Motor neuron (in vitro differentiated cells): ENCODE measurements around the gene SMARCA2. TPM values are rescaled to one million over a fixed set of nuclear protein-coding genes. Genes with fewer than 3 reads are reported as not detected.

Experiments used
- ATAC-seq, 8 experiments: fragments of 200-7000 bp; cut with Tn5 transposase; replicated peaks in 6 of 8; 2 replicates each; pipeline ENCODE4 v1.8.0; 2021; ENCODE audit warnings: mild to moderate bottlenecking in 8 of 8, moderate library complexity in 8 of 8
- H3K27ac ChIP-seq, 2 donors: fragments of 250-450 bp; sonication (Bioruptor Pico); 2 replicates each; pipeline ENCODE4 v1.9.0; 2021; ENCODE audit warnings: antibody characterized with exemption in 2 of 2, mild to moderate bottlenecking in 2 of 2, moderate library complexity in 1 of 2
- H3K4me1 ChIP-seq, 2 donors: fragments of 250-450 bp; sonication (Bioruptor Pico); replicated peaks in 1 of 2; 2 replicates each; pipeline ENCODE4 v1.6.1; 2021; ENCODE audit warnings: antibody characterized with exemption in 2 of 2, mild to moderate bottlenecking in 2 of 2, moderate library complexity in 1 of 2
- H3K4me3 ChIP-seq, 5 donors: fragments of 250-450 bp; sonication (Bioruptor Pico); 2 replicates each; pipeline ENCODE4 v1.9.0; 2021; ENCODE audit warnings: antibody characterized with exemption in 5 of 5, mild to moderate bottlenecking in 5 of 5, moderate library complexity in 4 of 5
- WGBS, 10 experiments: fragments of 450-650 bp; shearing (Covaris generic); methylation state at CpG; one replicate each; pipeline ENCODE4 v1.0.0; 2022; 5-methylcytosine and 5-hydroxymethylcytosine counted together
- in situ Hi-C, 9 experiments: fragments of 400-800 bp; cut with MboI; loops; one replicate each; pipeline ENCODE4 v1.15.0; 2021; ENCODE audit warnings: low sequenced_read_pairs in 9 of 9, low pct_unique_long_range_greater_than_20kb in 2 of 9; ENCODE audit not compliant: unreplicated experiment in 9 of 9
- total RNA-seq, 8 experiments: library from RNA; unstranded; fragments of 300-600 nt; gene quantifications; 2 replicates each; pipeline versions ENCODE4 v1.2.3 to v1.2.4, GENCODE V29; 2022

The SMARCA2 gene
- total RNA-seq, 8 experiments from 2014 or later, result 16.7 to 217 (median 66.6) TPM

DNA sequence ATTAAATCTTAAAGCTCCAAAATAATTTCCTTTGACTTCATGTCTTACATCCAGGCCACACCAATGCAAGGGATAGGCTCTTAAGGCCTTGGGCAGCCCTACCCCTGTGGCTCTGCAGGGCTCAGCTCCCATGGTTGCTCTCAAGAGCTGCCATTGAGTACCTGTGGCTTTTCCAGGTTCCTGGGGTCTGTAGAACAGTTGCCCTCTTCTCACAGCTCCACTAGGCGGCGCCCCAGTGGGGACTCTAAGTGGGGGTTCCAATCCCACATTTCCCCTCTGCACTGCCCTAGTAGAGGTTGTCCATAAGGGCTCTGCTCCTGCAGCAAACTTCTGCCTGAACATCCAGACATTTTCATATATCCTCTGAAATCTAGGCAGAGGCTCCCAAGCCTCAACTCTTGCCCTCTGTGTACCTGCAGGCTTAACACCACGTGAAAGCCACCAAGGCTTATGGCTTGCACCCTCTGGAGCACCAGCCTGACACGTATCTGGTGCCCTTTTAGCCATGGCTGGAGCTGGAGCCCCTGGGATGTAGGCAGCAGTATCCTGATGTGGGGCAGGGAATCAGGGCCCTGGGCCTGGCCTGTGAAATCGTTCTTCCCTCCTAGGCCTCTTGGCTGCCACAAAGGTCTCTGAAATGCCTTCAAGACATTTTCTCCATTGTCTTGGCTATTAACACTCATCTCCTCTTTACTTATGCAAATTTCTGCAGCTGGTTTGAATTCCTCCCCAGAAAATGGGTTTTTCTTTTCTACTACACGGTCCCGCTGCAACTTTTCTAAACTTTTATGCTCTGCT lies 185.1 kb downstream of the SMARCA2 start:
- ATAC-seq, result peak in 1 of 8 experiments; percentile 59
- Histone ChIP-seq H3K4me1 (no peaks in the 10 kb centered on the region), H3K4me3 (no peak overlapping the region), H3K27ac (no peak overlapping the region)
- 16 to 96% (median 78%) methylated on average over 3 to 5 of the region's 7 CpGs; no CpG with 5 or more reads in 3 of the 10 experiments for WGBS, 10 experiments
- in situ Hi-C loops, result no loop called here

DNA sequence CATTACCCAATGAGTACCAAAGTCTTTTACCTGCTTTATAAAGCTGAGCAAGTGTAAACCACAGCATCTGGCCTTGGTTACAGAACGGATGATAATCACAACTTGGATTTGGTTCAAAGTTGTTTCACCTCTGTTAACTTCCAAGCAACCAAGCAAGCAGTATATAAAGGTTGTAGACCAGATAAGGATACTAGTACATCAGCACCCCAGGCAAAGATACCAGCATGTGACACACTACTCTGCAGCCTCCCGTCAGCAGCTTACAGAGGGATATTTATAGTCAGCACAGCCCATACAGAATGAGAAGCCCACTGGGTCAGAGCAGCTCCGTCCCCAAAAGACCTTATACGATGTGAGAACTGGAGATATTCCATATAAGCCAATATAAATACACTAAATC lies 193.3 kb downstream of the SMARCA2 start:
- 6 to 93% (median 72%) methylated on average over 1 to 4 of the region's 4 CpGs; no CpG with 5 or more reads in 2 of the 10 experiments for WGBS, 10 experiments
- Histone ChIP-seq H3K27ac (no peak overlapping the region), H3K4me3 (no peak overlapping the region), H3K4me1 (peaks cover 0 to 3% of the 10 kb centered on the region in 2 donors)
- ATAC-seq, result peak in 3 of 8 experiments; percentile 43 to 72 (median 63)
- in situ Hi-C loops, result no loop called here

DNA sequence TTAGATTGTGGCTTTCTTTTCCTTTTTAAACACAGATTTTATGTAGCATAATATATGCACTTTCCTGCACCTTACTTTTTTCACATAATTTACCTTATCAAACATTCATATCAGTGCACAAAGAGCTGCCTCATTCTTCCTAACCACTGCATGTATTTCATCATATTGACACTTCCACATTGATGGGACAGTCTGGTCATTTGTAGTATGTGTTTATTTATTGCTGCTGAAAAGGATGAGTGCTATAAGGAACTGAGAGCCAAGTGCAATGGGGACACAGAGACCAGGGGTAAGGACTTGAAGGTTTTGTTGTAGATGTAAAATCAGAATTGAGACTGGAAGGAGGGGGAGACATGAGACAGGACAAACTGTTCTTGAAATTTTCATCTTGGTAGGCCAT lies 193.8 kb downstream of the SMARCA2 start:
- Histone ChIP-seq H3K4me1 (peaks cover 0 to 3% of the 10 kb centered on the region in 2 donors), H3K4me3 (no peak overlapping the region), H3K27ac (no peak overlapping the region)
- no peak for ATAC-seq
- in situ Hi-C loops, result no loop called here

DNA sequence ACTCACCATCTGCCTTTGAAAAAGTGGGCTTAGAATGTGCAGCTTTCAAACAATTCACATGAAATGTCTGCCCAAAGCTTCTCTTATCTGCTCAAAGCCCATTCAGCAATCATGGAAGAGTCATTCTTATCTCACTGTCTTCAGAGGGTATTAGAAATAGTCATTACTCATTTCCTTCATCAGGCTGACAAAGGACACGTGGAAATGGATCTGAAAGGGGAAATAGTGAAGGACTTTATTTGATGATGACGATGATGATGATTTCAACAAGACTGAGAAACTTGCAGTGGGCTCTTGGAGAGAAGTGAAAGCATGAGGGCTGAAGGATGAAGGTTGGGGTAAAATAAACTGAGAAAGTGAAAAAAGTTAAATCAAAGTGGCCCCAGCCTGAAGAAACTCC lies 194.3 kb downstream of the SMARCA2 start:
- ATAC-seq, result no peak
- no peak overlapping the region for H3K4me3 ChIP-seq
- H3K4me1 ChIP-seq, result peaks cover 0 to 3% of the 10 kb centered on the region in 2 donors
- in situ Hi-C loops, result no loop called here
- no peak overlapping the region for H3K27ac ChIP-seq
- WGBS, 10 experiments, result 0 to 80% (median 71%) methylated on average over 1 to 2 of the region's 2 CpGs; no CpG with 5 or more reads in 4 of the 10 experiments

DNA sequence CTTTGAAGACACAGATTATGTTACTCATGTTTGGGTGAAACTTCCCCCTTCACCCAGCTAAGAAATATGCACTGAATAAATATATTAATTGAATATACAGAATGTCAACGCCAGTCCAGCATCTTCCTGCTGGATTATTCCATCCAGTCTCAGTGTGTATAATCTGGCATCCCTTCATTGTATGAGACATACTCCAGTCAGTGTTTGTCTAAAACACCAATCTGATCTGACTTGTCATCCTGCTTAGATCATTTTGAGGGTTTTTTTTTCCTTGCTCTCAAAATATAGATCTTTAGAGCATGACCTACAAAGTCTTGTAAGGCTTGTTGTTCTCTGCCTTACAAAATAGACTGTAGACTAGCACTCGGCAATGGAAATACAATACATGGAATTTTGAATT lies 195.1 kb downstream of the SMARCA2 start:
- no peak for ATAC-seq
- Histone ChIP-seq H3K4me1 (peaks cover 0 to 3% of the 10 kb centered on the region in 2 donors), H3K4me3 (no peak overlapping the region), H3K27ac (no peak overlapping the region)
- in situ Hi-C loops, result no loop called here
- WGBS, 10 experiments, result 47 to 100% (median 90%) methylated on average over 1 to 2 of the region's 2 CpGs; no CpG with 5 or more reads in 1 of the 10 experiments

DNA sequence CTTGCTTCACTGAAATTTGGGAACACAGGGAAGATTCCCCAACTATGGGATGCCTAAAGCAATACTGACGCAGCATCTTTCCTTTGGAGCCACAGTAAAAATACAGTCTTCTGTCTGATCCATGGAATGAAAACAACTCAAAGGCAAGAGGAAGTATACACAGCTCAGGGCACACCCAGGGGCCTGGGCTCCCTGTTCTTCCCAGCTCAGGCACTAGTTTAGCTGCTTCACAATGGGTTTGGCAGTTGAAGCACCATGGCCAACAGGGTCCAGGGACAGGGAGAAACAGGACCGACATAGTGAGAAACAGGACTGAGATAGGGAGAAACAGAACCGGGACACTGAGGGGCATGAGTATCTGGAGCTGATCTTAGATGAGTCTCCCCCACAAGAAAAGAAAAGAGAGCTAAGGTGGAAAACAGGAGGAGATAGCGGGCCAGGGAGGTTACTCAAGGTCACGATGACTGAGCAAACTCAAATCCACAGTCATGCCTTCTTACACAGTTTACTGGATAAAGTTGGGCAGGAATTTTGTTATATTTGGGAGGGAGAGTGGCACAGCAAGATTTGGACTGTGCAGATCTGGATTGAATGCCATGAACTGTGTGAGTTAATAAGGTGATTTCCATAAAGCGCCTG lies 198.8 kb downstream of the SMARCA2 start:
- in situ Hi-C loops, result no loop called here
- 50 to 100% (median 84%) methylated on average over 1 to 6 of the region's 6 CpGs; no CpG with 5 or more reads in 1 of the 10 experiments for WGBS, 10 experiments
- peaks cover 7 to 8% of the 10 kb centered on the region in 2 donors for H3K4me1 ChIP-seq
- no peak overlapping the region for H3K4me3 ChIP-seq
- ATAC-seq, result peak in 1 of 8 experiments; percentile 27
- H3K27ac ChIP-seq, result no peak overlapping the region

DNA sequence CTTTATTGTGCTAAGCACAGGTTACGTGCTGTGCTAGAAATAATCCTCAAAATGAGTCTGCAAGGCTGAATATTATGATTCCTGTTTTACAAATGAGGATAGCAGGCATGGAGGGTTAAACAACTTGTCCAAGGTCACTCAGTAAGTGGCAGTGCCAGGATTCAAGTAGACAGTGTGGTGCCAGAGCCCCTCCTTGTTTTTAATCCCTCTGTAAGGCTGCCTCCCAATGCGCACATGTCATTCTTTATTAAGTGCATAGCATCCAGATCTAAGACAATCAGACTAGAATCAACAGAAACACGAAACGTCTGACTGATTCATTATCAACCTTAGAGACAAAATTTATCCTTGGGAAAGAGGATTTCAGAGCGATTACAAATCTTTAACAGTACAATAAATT lies 199.6 kb downstream of the SMARCA2 start:
- 62 to 100% (median 88%) methylated on average over 1 to 5 of the region's 5 CpGs; no CpG with 5 or more reads in 2 of the 10 experiments for WGBS, 10 experiments
- Histone ChIP-seq H3K27ac (no peak overlapping the region), H3K4me3 (no peak overlapping the region), H3K4me1 (peaks cover 7 to 8% of the 10 kb centered on the region in 2 donors)
- in situ Hi-C loops, result no loop called here
- peak in 1 of 8 experiments; percentile 53 for ATAC-seq

DNA sequence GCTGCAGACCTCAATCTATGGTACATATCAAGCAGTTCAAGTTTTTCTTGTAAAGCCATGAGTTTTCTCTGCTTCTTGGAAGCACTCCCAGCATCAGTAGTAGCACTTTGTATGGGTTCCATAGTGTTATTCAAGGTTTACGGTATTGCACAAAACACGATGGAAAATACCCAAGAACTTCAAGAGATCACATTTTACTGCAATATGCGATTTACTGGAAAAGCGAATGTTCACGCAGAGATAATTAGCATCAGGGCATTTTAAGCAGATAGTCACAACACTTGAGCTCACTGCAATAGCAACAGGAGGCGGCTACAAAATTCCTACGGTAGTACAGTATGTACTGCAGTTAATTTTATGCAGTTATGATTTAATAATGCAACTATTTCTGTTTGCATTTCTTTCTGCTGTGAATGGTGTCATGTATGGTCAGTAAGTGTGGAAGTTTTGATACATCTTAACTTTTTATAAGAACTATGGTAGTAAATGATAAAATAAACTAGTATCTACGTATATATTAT lies 200.8 kb downstream of the SMARCA2 start:
- 34 to 97% (median 88%) methylated on average over 1 to 8 of the region's 8 CpGs for WGBS, 10 experiments
- no peak overlapping the region for H3K4me3 ChIP-seq
- peaks cover 7 to 8% of the 10 kb centered on the region in 2 donors for H3K4me1 ChIP-seq
- in situ Hi-C loops, result no loop called here
- ATAC-seq, result peak in 2 of 8 experiments; percentile 43 to 92
- H3K27ac ChIP-seq, result no peak overlapping the region

DNA sequence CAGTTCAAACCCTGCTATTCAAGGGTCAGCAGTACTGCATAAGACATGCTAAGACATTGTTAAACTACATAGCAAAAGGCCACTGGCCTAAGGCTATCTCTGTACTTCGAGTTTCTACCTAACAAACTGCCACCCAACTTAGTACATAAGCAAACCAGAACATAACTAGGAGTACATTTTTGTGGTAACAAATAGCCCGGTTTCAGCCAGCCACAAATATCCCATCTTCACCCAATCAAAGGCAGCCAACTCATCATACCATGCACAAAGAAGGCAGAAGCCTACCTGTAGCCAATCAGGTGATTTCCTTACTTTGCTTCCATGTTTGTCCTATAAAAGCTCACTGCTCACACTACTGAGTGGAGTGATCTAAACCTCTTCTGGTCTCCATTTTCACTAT lies 201.4 kb downstream of the SMARCA2 start:
- peak in 1 of 8 experiments; percentile 26 for ATAC-seq
- in situ Hi-C loops, result no loop called here

DNA sequence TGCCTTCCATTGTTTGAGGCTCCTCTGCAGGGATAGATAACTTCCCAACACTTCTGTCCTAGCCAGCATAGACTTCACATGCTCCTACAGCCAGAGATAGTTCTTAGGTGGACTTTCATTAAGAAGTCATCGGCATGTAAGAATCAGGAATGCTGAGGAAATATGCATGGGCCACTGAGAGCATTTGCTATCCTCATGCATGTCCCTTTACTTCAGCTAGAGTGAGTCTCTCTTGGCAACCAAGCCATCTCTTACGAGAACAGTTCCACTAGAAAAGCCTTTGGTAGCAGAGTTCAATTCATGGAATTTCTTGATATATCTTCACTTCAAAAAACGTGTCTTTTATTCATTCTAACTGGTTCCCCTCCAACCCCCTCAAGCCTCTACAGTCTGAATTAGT lies 202.4 kb downstream of the SMARCA2 start:
- Histone ChIP-seq H3K4me3 (no peak overlapping the region), H3K27ac (no peak overlapping the region), H3K4me1 (peaks cover 7 to 8% of the 10 kb centered on the region in 2 donors)
- ATAC-seq, result peak in 4 of 8 experiments; percentile 36 to 64 (median 58)
- in situ Hi-C loops, result no loop called here
- WGBS, 10 experiments, result 0 to 80% (median 13%) methylated on average over 1 to 2 of the region's 3 CpGs; no CpG with 5 or more reads in 4 of the 10 experiments

More for the DNA sequence above, 201.4 kb downstream of the SMARCA2 start:
- no peak overlapping the region for H3K27ac ChIP-seq
- 0 to 100% (median 89%) methylated on average over 1 to 2 of the region's 2 CpGs; no CpG with 5 or more reads in 1 of the 10 experiments for WGBS, 10 experiments
- H3K4me3 ChIP-seq, result no peak overlapping the region
- H3K4me1 ChIP-seq, result peaks cover 7 to 8% of the 10 kb centered on the region in 2 donors

DNA sequence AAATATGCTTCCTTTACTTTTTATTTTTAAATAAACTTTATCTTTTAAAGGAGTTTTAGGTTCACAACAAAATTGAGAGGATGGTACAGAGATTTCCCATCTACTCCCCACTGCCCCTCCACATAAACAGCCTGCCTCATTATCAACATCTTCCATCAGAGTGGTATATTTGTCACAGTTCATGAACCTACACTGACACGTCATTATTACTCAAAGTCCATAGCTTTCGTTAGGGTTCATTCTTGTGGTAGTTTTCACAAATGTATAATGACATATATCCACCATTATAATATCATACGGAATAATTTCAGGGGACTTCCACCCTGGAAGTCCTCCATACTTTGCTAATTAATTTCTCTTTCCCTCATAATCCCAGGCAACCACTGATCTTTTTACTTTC lies 204.9 kb downstream of the SMARCA2 start:
- 34 to 100% (median 90%) methylated on average over 1 to 3 of the region's 3 CpGs for WGBS, 10 experiments
- in situ Hi-C loops, result no loop called here

DNA sequence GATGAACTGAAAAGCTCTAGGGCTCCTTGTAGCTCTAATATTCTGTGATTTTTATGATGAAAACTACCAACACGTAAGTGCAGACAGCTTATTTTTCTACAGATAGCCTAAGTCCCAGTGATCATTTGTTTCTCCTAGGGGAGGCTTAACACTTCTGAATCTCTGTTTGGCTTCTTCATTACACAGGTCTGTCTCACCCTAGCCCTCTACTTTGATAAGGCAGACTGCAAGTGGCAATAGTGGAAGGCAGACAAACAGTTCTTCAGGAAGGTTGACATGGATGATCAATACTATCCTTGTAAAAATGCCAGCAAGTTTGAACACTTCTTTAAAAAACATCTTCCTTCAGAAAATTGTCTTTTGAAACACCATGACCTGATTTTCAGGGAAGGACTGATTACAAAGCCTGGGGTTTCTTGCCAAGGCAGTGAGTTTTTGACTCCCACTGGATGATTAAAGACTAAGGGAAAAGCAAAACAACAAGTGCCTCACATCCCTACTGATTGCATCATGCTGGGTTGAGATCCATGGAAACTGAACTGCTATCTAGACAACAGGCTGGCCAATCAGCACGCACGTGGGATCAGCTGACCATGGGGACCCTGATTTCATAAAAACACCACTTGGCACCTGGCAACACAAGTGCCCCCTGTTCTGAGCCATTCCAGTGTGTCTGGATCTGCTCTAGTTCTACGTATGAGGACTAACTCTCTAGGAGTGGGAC lies 212.2 kb downstream of the SMARCA2 start:
- ATAC-seq, result peak in 5 of 8 experiments; percentile 65 to 98 (median 93)
- 59 to 100% (median 82%) methylated on average over 1 to 4 of the region's 4 CpGs; no CpG with 5 or more reads in 2 of the 10 experiments for WGBS, 10 experiments
- in situ Hi-C loops, result no loop called here
- Histone ChIP-seq H3K27ac (peak overlapping the region; percentile 10 to 42), H3K4me3 (no peak overlapping the region), H3K4me1 (peaks cover 7 to 22% of the 10 kb centered on the region in 2 donors)

More for the DNA sequence above, 204.9 kb downstream of the SMARCA2 start:
- H3K27ac ChIP-seq, result no peak overlapping the region
- H3K4me3 ChIP-seq, result no peak overlapping the region
- peaks cover 7 to 8% of the 10 kb centered on the region in 2 donors for H3K4me1 ChIP-seq
- no peak for ATAC-seq
